Stimulated activated CD8-positive, alpha-beta memory T cell treated with anti-CD3 and anti-CD28 coated beads, Interleukin-4, amount 100 ng/mL, for 4 hours (primary cell): ENCODE measurements around the gene RPP14.

ENCODE experiments used
- DNase-seq, 2 donors: peaks; one replicate each; pipeline ENCODE4 v3.0.0-alpha.2; 2020; ENCODE audit warnings: low read depth in 2 of 2, low spot score in 1 of 2

The RPP14 gene

GRCh38 chr3:58355179-58355578 lies 49.1 kb downstream of the RPP14 start:
- no peak for DNase-seq

GRCh38 chr3:58356054-58356453 lies 50.0 kb downstream of the RPP14 start:
- no peak for DNase-seq

- no peak for DNase-seq
Observed at GRCh38 chr3:58357402-58357801, 51.4 kb downstream of the RPP14 start.

- DNase-seq, result no peak
Observed at GRCh38 chr3:58358092-58358491, 52.0 kb downstream of the RPP14 start.

GRCh38 chr3:58358808-58359207 lies 52.8 kb downstream of the RPP14 start:
- no peak for DNase-seq

- DNase-seq, result no peak
Observed at GRCh38 chr3:58359621-58360020, 53.6 kb downstream of the RPP14 start.

- DNase-seq, result no peak
Observed at GRCh38 chr3:58361866-58362265, 55.8 kb downstream of the RPP14 start.

- no peak for DNase-seq
Observed at GRCh38 chr3:58366699-58367098, 60.7 kb downstream of the RPP14 start.

- no peak for DNase-seq
Observed at GRCh38 chr3:58369038-58369437, 63.0 kb downstream of the RPP14 start.
